ENCODE results near the gene ZNF474. TPM values are rescaled to one million over a fixed set of nuclear protein-coding genes. Genes with fewer than 3 reads are reported as not detected.

Gene ZNF474
- total RNA-seq, 1 donor from 2014 or later: not detected

GRCh38 chr5:122195802-122196394 is 66.6 kb downstream of the ZNF474 start:
- Mint-ChIP-seq H3K9me3 (ENCODE audit: unreplicated experiment) (no peaks in the 10 kb centered on the region), H3K27me3 (ENCODE audit: unreplicated experiment) (peaks cover 38% of the 10 kb centered on the region), H3K27ac (ENCODE audit: unreplicated experiment) (no peak overlapping the region), H3K4me3 (ENCODE audit: unreplicated experiment) (no peak overlapping the region), H3K36me3 (ENCODE audit: unreplicated experiment) (no peaks in the 10 kb centered on the region), H3K4me1 (ENCODE audit: unreplicated experiment) (no peaks in the 10 kb centered on the region)
- TF ChIP-seq CTCF (IDR thresholded peaks at IDR 0.05): peak; percentile 84
- DNase-seq (ENCODE audit: extremely low spot score, unreplicated experiment): no peak

GRCh38 chr5:122199146-122199545 is 69.8 kb downstream of the ZNF474 start:
- TF ChIP-seq CTCF (IDR thresholded peaks at IDR 0.05): no peak
- Mint-ChIP-seq H3K27me3 (ENCODE audit: unreplicated experiment) (peaks cover 51% of the 10 kb centered on the region), H3K4me1 (ENCODE audit: unreplicated experiment) (no peaks in the 10 kb centered on the region), H3K27ac (ENCODE audit: unreplicated experiment) (no peak overlapping the region), H3K4me3 (ENCODE audit: unreplicated experiment) (no peak overlapping the region), H3K36me3 (ENCODE audit: unreplicated experiment) (no peaks in the 10 kb centered on the region), H3K9me3 (ENCODE audit: unreplicated experiment) (no peaks in the 10 kb centered on the region)
- no peak for DNase-seq (ENCODE audit: extremely low spot score, unreplicated experiment)

GRCh38 chr5:122200450-122200849 is 71.1 kb downstream of the ZNF474 start:
- H3K27me3 Mint-ChIP-seq (ENCODE audit: unreplicated experiment): peaks cover 51% of the 10 kb centered on the region
- no peaks in the 10 kb centered on the region for H3K36me3 Mint-ChIP-seq (ENCODE audit: unreplicated experiment)
- no peak overlapping the region for H3K27ac Mint-ChIP-seq (ENCODE audit: unreplicated experiment)
- no peaks in the 10 kb centered on the region for H3K4me1 Mint-ChIP-seq (ENCODE audit: unreplicated experiment)
- H3K4me3 Mint-ChIP-seq (ENCODE audit: unreplicated experiment): no peak overlapping the region
- no peak for DNase-seq (ENCODE audit: extremely low spot score, unreplicated experiment)
- no peaks in the 10 kb centered on the region for H3K9me3 Mint-ChIP-seq (ENCODE audit: unreplicated experiment)
- TF ChIP-seq CTCF (IDR thresholded peaks at IDR 0.05): no peak

GRCh38 chr5:122200865-122201264 is 71.5 kb downstream of the ZNF474 start:
- no peak overlapping the region for H3K27ac Mint-ChIP-seq (ENCODE audit: unreplicated experiment)
- no peak overlapping the region for H3K4me3 Mint-ChIP-seq (ENCODE audit: unreplicated experiment)
- no peaks in the 10 kb centered on the region for H3K36me3 Mint-ChIP-seq (ENCODE audit: unreplicated experiment)
- H3K4me1 Mint-ChIP-seq (ENCODE audit: unreplicated experiment): no peaks in the 10 kb centered on the region
- peaks cover 51% of the 10 kb centered on the region for H3K27me3 Mint-ChIP-seq (ENCODE audit: unreplicated experiment)
- no peak for TF ChIP-seq CTCF (IDR thresholded peaks at IDR 0.05)
- DNase-seq (ENCODE audit: extremely low spot score, unreplicated experiment): no peak
- H3K9me3 Mint-ChIP-seq (ENCODE audit: unreplicated experiment): no peaks in the 10 kb centered on the region

GRCh38 chr5:122201365-122201764 is 72.0 kb downstream of the ZNF474 start:
- Mint-ChIP-seq H3K27ac (ENCODE audit: unreplicated experiment) (no peak overlapping the region), H3K27me3 (ENCODE audit: unreplicated experiment) (peaks cover 49% of the 10 kb centered on the region), H3K36me3 (ENCODE audit: unreplicated experiment) (no peaks in the 10 kb centered on the region), H3K9me3 (ENCODE audit: unreplicated experiment) (no peaks in the 10 kb centered on the region), H3K4me1 (ENCODE audit: unreplicated experiment) (no peaks in the 10 kb centered on the region), H3K4me3 (ENCODE audit: unreplicated experiment) (no peak overlapping the region)
- TF ChIP-seq CTCF (IDR thresholded peaks at IDR 0.05): no peak
- no peak for DNase-seq (ENCODE audit: extremely low spot score, unreplicated experiment)

All from osteocyte (in vitro differentiated cells).